AML-193 (cell line): ENCODE results near the gene KDM6A.
"Not testable (repeated sequence)": the region's sequence is repeated elsewhere in the genome, so short reads cannot be mapped to it uniquely, and the experiment has no call there.

Experiments
- DNase-seq, 2 experiments: peaks; one replicate each; lab custom pipeline; 2025; lab: John Stamatoyannopoulos, UW

Gene KDM6A

GRCh38 chrX:45007598-45007997 lies 134.6 kb downstream of the KDM6A start:
- DNase-seq = no peak

DNA sequence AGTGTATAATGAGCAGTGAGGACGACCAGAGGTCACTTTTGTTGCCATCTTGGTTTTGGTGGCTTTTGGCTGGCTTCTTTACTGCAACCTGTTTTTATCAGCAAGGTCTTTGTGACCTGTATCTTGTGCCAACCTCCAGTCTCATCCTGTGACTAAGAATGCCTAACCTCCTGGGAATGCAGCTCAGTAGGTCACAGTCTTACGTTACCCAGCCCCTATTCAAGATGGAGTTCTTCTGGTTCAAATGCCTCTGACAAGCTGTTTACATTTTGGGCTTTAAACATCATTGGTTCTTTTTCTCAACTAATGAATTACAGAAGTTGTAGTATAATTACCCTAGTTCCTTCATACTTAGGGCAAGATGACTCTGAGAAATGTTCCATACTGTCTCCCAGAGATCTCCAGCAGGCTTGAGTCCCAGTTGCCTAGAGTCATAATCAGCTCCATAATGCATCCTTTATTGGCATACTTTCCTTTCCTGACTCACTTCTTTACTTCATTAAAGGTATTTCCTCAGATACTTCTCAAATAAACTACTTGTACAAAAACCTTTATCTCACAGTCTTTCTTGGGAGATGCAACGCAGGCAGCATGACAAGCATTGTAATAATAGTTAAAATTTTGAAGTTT lies 136.5 kb downstream of the KDM6A start:
- DNase-seq = no peak

DNA sequence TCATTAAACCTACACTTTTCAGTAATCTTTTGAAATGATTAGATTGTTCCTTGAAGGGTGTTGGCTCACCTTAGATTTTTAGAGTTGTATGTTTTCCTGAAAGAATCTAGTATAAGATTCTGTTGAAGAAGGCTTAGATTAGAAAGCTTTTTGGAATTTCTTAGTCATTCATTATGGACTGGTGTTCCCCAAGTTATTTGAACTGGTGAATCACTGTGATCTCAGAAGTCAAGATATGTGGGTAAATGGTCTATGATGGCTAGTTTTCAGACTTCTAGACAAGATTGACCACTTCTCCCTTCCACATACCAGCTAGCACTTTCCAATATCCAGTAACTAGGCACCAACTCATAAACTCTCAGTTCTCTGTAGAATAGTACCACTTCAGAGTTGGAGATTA lies 138.1 kb downstream of the KDM6A start:
- DNase-seq = no peak

GRCh38 chrX:45011597-45011996 lies 138.6 kb downstream of the KDM6A start:
- DNase-seq = no peak

DNA sequence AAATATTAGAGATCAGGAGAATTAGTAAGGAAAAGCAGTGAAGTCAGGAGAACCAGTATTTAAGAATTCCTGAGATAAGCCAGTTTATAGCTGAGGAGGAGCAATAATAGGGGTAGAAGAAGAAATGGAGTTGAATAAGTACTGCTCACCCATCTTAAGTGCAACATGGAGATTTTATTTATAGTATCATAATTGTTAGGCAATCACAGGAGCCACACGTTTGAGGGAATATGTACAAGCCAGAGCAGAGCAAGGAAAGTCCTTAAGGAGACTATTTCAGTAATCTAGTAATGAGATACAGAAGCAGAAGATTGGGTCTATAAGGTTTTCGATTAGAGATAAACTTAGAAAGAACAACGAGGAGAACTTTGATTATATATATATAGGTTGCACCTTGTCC lies 145.0 kb downstream of the KDM6A start:
- no peak for DNase-seq

GRCh38 chrX:45022150-45022549 lies 149.2 kb downstream of the KDM6A start:
- no peak for DNase-seq

GRCh38 chrX:45024501-45024900 lies 151.5 kb downstream of the KDM6A start:
- DNase-seq = no peak

- no peak for DNase-seq
Observed at GRCh38 chrX:45026036-45026435, 153.0 kb downstream of the KDM6A start.

GRCh38 chrX:45031830-45032378 lies 158.9 kb downstream of the KDM6A start:
- DNase-seq = no peak

- DNase-seq = no peak
Observed at GRCh38 chrX:45035071-45035470, 162.1 kb downstream of the KDM6A start.

DNA sequence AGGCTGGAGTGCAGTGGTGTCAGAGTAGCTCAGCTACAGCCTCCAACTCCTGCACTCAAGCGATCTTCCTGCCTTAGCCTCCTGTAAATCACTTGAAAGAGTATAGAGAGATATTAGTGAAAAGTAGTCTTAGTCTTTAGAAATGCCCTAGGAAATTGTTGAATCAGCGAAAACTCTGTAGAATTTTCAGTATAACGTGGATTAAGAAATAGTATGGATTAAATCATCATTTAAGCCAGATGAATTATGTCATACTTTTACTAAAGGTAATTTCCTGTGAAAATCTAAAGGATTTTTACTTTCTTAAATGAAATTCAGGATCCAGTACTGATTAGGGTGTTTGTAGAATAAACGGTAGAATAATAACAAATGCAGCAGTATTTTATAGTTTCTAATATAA lies 163.2 kb downstream of the KDM6A start:
- DNase-seq = no peak

DNA sequence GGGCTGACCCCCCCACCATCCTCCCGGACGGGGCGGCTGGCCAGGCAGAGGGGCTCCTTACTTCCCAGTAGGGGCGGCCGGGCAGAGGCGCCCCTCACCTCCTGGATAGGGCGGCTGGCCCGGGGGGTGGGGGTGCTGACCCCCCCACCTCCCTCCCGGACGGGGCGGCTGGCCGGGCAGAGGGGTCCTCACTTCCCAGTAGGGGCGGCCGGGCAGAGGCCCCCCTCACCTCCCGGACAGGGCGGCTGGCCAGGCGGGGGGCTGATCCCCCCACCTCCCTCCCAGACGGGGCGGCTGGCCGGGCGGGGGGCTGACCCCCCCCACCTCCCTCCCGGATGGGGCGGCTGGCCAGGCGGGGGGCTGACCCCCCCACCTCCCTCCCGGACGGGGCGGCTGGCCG lies 167.1 kb downstream of the KDM6A start:
- DNase-seq = not testable (repeated sequence)

DNA sequence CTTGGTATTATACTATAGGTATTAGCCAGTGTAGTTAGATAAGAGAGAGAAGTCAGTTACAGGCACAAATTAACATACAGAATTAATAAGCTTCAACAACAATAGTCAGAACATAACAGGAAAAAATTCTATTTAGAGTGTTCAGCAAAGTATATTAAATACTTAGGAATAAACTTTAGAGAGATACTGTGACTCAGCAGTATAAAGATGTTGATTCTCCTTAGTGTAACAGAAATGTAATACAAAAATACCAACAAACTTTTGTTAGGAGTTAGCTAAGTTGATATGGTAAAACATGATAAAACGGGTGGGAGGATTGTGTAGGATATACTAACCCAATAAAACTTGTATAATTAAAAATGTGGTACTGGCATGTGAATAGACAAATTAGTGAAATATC lies 173.4 kb downstream of the KDM6A start:
- no peak for DNase-seq

- no peak for DNase-seq
Observed at GRCh38 chrX:45050558-45050957, 177.6 kb downstream of the KDM6A start.

- DNase-seq = no peak
Observed at GRCh38 chrX:45056428-45057145, 183.6 kb downstream of the KDM6A start.

DNA sequence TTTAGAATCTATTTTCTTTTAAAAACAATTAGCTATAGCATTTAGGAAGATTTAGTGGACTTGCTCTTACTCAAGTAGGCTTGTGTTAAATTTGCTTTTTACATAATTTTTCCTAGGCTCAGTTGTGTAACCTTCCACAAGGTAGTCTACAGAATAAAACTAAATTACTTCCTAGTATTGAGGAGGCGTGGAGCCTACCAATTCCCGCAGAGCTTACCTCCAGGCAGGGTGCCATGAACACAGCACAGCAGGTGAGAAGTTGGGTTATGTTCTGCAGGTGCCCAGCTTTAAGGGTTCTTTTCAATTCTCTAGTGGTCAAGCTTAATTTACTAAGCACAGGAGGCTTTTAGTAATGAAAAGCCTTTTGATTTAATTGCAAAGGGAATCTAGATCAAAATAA lies 186.9 kb downstream of the KDM6A start:
- DNase-seq = not testable (repeated sequence)

GRCh38 chrX:45063319-45064095 lies 190.5 kb downstream of the KDM6A start:
- DNase-seq = no peak

- DNase-seq = no peak
Observed at GRCh38 chrX:45068569-45068968, 195.6 kb downstream of the KDM6A start.

- DNase-seq = peak in 1 of 2 experiments; percentile 14
Observed at GRCh38 chrX:45070116-45071007, 197.4 kb downstream of the KDM6A start.

GRCh38 chrX:45073011-45073410 lies 200.0 kb downstream of the KDM6A start:
- not testable (repeated sequence) for DNase-seq

DNA sequence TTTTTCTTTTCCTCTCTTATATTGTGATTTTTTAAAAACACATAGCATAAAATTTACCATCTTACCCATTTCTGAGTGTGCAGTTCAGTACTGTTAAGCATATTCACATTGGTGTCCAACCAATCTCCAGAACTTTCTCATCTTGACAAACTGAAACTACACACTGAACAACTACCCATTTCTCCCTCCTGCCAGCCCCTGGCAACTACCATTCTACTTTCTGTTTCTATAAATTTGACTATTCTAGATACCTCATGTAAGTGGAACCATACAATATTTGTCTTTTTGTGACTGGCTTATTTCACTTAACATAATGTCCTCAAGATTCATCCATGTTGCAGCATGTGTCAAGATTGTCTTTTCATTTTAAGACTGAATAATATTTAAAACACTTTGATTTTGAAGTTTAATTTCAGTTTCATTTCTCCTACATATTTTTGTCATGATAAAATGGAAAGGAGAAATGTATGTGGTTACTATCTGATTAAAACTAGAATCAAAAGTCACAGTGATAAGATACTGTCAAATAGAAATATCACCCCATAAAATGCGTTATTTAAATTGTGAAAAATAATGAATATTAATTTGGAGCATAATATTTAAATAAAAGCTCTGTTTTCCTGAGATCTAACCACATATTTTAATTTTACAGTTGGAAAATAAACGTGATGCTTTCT lies 204.9 kb downstream of the KDM6A start:
- DNase-seq = no peak
